GM12801 (cell line): Measurements from ENCODE around the gene GATA6.

Experiments
- TF ChIP-seq, protein P1 (sequence below): IDR thresholded peaks from one replicate; pipeline ENCODE4 v1.5.1; 2011; ENCODE audit warnings: control low read depth; ENCODE audit not compliant: insufficient read length; ENCODE audit errors: extremely low read depth

Gene GATA6

DNA sequence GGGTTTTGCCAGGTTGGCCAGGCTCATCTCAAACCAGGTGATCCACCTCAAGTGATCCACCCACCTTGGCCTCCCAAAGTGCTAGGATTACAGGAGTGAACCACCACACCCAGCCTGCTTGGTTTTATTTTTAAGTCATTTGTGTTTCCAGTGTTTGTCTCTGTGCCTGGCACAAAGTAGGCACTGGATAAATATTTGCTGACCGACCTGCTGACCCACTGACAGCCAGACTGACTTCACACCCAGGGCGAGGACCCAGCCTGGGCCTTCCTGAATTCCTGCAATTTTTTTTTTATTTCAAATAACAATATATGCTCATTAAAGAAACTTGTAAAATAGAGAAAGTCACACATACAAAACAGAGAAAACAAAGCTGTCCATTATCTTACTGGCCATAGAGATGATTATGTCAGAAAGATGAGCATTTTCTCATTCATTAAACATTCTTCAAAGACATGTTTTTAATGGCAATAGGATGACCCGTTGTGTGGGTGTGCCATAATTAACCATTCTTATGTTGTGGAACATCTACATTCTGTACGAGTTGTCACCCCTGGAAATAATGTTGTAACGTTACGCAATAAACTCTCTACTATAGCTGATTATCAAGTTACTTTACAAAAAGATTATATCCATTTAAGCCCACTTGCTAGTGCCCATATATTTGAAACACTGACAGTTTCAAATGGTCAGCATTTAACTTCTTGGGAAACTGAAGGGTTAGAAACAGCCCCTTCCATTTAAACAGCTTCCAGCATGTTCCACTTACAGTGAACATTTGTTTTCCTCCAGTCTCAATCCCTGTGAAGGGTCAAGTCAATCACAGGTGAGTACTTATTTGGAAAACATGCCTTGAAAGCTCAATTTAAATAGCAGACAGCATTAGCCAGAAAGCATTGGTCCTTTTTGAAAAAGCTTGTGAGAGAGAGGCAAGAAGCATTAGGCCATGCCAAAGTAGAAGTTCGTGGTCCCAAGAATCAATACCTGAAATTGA is 25.7 kb upstream of the GATA6 start:
- TF ChIP-seq, protein P1, sequence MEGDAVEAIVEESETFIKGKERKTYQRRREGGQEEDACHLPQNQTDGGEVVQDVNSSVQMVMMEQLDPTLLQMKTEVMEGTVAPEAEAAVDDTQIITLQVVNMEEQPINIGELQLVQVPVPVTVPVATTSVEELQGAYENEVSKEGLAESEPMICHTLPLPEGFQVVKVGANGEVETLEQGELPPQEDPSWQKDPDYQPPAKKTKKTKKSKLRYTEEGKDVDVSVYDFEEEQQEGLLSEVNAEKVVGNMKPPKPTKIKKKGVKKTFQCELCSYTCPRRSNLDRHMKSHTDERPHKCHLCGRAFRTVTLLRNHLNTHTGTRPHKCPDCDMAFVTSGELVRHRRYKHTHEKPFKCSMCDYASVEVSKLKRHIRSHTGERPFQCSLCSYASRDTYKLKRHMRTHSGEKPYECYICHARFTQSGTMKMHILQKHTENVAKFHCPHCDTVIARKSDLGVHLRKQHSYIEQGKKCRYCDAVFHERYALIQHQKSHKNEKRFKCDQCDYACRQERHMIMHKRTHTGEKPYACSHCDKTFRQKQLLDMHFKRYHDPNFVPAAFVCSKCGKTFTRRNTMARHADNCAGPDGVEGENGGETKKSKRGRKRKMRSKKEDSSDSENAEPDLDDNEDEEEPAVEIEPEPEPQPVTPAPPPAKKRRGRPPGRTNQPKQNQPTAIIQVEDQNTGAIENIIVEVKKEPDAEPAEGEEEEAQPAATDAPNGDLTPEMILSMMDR: no peak

DNA sequence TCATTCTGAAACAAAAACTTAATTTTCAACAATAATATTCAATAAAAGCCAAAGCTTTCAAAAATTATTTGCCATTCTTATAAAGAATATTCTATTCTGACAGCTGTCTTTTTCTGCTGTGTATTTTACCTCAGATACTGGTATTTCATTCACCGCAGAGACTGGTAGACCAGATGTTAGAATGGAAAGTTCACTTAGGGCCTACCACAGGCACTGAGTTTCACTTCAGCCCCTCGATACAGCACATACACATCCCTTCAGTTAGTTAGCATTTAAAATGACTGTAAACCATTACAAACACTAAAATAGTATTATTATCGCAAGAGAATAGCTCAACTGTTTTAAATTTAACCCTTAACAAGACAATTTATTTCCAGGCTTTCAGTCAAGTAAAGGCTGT is 24.2 kb upstream of the GATA6 start:
- TF ChIP-seq, protein P1: no peak

DNA sequence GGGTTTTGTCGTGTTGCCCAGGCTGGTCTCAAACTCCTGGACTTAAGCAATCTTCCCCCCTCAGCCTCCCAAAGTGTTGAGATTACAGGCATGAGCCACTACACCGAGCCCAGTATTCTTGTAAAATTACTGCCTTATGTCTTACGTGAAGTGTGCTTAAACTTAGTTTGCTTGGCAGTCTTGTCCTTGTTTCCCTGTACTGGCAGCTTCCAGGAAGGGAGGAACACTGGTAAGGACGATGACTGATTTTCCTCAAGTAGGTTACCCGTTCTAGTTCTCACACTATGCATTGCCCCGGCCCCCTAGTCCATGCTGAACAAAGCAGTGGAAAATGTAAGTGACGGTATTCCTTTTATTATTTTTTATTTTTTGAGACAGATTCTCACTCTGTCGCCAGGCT is 19.7 kb upstream of the GATA6 start:
- TF ChIP-seq, protein P1: no peak

DNA sequence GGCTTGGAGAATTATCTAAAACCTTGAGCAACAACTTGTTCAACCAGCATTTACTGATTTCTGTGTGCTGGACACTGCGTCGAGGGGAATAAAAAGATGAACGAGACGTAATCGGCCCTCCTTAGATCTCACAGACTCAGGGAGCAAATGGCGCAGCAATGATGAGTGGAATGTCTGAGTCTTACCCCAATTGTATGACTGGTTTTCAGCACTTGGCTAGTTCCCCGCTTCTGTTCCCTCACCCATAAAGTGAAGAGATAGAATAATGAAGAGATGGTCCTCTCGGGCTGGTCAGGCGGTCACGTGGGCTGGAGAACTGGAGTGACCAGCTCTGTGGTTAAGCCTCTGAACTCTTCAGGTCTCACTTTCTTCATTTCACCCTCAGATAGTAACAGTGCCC is 17.3 kb upstream of the GATA6 start:
- TF ChIP-seq, protein P1: no peak

DNA sequence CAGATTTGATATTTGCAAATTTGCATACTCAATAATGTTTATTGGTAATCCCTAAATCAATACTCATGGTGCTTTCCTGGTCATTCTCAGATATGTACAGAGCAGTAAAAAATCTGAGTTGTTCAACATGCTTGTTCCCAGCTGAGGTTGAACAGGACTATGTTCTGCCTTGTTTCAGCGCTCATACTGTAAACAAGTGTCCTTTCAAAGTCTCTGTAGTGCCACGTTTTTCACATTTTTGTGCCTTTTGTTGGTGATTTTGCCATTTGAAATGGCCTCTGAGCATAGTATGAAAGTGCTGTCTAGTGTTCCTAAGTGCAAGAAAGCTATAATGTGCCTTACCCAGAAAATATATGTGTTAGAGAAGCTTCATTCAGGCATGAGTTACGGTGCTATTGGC is 16.0 kb upstream of the GATA6 start:
- TF ChIP-seq, protein P1: no peak

DNA sequence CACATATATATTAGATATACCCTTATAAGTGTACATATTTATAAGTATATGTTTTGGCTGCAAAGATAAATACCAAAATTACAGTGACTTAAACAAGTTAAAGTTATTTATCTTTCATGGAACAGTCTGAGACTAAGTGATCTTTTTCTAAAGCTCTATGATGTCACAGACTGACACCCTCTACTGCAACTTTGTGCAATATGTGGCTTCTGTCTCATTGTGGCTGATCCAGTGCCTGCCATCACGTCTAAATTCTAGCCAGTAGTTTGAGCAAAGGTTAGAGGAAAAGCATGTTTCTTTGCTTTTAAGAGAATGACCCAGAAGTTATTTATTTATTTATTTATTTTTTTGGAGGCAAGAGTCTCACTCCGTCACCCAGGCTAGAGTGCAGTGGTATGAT is 13.8 kb upstream of the GATA6 start:
- TF ChIP-seq, protein P1: no peak

DNA sequence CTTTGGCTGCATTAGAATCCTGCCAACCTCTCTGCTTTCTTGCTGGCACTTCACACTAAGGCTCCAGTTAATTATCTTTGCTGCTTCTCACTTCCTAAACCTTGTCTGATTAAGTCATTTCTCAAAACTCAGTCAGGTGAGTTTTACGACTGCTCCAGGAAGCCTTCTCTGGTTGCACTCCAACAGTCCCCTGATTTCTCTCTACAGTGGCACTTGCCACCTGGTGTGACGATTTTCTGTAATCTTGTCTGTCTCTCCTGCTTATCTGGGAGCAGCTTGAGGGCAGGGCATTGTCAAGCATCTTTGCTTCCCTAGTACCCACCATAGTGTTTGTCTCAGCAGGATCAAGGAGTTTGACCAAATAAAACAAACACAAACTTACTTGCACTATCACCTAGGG is 10.4 kb upstream of the GATA6 start:
- TF ChIP-seq, protein P1: no peak
